Endodermal cell (in vitro differentiated cells): ENCODE data around the gene FKBP2. TPM values are rescaled to one million over a fixed set of nuclear protein-coding genes. Genes with fewer than 3 reads are reported as not detected.

ENCODE experiments used
- DNase-seq: peaks from one replicate; pipeline ENCODE4 v3.0.0-alpha.2; 2017
- H3K27ac ChIP-seq: 2 replicates; pipeline ENCODE4 v1.5.1; 2013; ENCODE audit warnings: mild to moderate bottlenecking, low read depth, low read length, moderate library complexity
- H3K27me3 ChIP-seq: 2 replicates; pipeline ENCODE4 v1.6.1; 2013; ENCODE audit warnings: mild to moderate bottlenecking, low read length, moderate library complexity; ENCODE audit not compliant: insufficient read depth, control insufficient read depth, poor library complexity, severe bottlenecking
- H3K36me3 ChIP-seq: 2 replicates; pipeline ENCODE4 v1.7.0; 2013; ENCODE audit warnings: mild to moderate bottlenecking, low read length, moderate library complexity; ENCODE audit not compliant: control insufficient read depth, insufficient read depth
- H3K4me1 ChIP-seq: one replicate; pipeline ENCODE4 v1.7.0; 2013; ENCODE audit warnings: low read length; ENCODE audit not compliant: control insufficient read depth, insufficient read depth
- H3K4me3 ChIP-seq: 2 replicates; pipeline ENCODE4 v1.5.1; 2013; ENCODE audit warnings: mild to moderate bottlenecking, low read length, moderate library complexity
- H3K9ac ChIP-seq: 2 replicates; pipeline ENCODE4 v1.6.1; 2013; ENCODE audit warnings: mild to moderate bottlenecking, low read length, moderate library complexity; ENCODE audit not compliant: poor library complexity, severe bottlenecking; ENCODE audit errors: extremely low read depth
- H3K9me3 ChIP-seq: 2 replicates; pipeline ENCODE4 v1.6.1; 2013; ENCODE audit warnings: mild to moderate bottlenecking, low read length, moderate library complexity; ENCODE audit not compliant: control insufficient read depth
- H3K27ac Mint-ChIP-seq: 2 replicates; pipeline ENCODE4 v1.8.0; 2020; ENCODE audit warnings: mixed read lengths
- H3K27me3 Mint-ChIP-seq: 2 replicates; pipeline ENCODE4 v1.8.0; 2021; ENCODE audit warnings: mild to moderate bottlenecking, mixed read lengths; ENCODE audit not compliant: insufficient read depth
- H3K36me3 Mint-ChIP-seq: 2 replicates; pipeline ENCODE4 v1.8.0; 2020; ENCODE audit warnings: low read depth, mixed read lengths
- H3K4me1 Mint-ChIP-seq: 2 replicates; pipeline ENCODE4 v1.8.0; 2020; ENCODE audit warnings: mixed read lengths
- H3K4me3 Mint-ChIP-seq: 2 replicates; pipeline ENCODE4 v1.8.0; 2020; ENCODE audit warnings: mild to moderate bottlenecking, moderate library complexity, mixed read lengths
- H3K9me3 Mint-ChIP-seq: 2 replicates; pipeline ENCODE4 v1.8.0; 2020; ENCODE audit warnings: mild to moderate bottlenecking, mixed read lengths
- CTCF ChIP-seq: fragments of 200-600 bp; sonication (generic); conservative IDR thresholded peaks from 2 replicates; pipeline ENCODE4 v1.5.0; 2021; ENCODE audit warnings: antibody characterized with exemption, mild to moderate bottlenecking
- WGBS, 2 experiments: methylation state at CpG; one replicate each; pipeline versions ENCODE4 v1.1.5 to v1.1.7; 2013; ENCODE audit warnings: missing lambda C conversion rate in 2 of 2, mixed read lengths in 1 of 2; ENCODE audit not compliant: insufficient coverage in 1 of 2, insufficient read length in 1 of 2; 5-methylcytosine and 5-hydroxymethylcytosine counted together
- total RNA-seq, 2 donors: library from RNA; stranded (reverse); fragmentation: NEBNext Ultra II Directional in 1 of 2; extraction: Animal tissue kit (Norgen Biotek cat#: 25700) in 1 of 2; gene quantifications; 2 replicates in 1 of 2; 3 replicates in 1 of 2; pipeline ENCODE4 v1.2.1, GENCODE V29; 2021

Gene FKBP2
- total RNA-seq, 2 donors from 2014 or later = 44.6 to 53.7 TPM

DNA sequence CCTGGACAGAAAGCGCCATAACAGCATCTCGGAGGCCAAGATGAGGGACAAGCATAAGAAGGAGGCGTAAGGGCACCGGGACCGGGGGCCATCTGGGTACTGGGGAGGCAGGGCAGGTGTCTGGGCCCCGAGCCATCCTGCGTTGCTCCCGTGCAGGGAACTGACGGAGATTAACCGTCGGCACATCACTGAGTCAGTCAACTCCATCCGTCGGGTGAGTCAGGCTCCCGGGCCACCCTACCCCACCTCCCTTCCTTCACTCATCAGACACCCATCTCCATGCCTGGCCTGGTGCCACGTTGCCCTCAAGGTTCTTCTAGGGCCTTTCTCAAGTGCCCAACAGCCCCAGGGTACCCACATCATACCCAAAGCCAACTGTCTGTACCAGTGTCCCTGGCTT lies 25.4 kb downstream of the FKBP2 start:
- H3K27ac Mint-ChIP-seq = no peak overlapping the region
- peaks cover 10% of the 10 kb centered on the region for H3K4me1 Mint-ChIP-seq
- H3K4me3 ChIP-seq = no peak overlapping the region
- 91 to 97% methylated on average over 14 to 15 of the region's 15 CpGs for WGBS, 2 experiments
- no peaks in the 10 kb centered on the region for H3K9me3 ChIP-seq
- peaks cover 36% of the 10 kb centered on the region for H3K36me3 Mint-ChIP-seq
- no peak overlapping the region for H3K9ac ChIP-seq
- TF ChIP-seq CTCF = no peak
- DNase-seq = no peak
- H3K27ac ChIP-seq = no peak overlapping the region
- H3K4me3 Mint-ChIP-seq = no peak overlapping the region
- H3K27me3 ChIP-seq = no peaks in the 10 kb centered on the region
- H3K36me3 ChIP-seq = peaks cover 32% of the 10 kb centered on the region
- no peaks in the 10 kb centered on the region for H3K27me3 Mint-ChIP-seq
- no peaks in the 10 kb centered on the region for H3K9me3 Mint-ChIP-seq
- no peaks in the 10 kb centered on the region for H3K4me1 ChIP-seq

DNA sequence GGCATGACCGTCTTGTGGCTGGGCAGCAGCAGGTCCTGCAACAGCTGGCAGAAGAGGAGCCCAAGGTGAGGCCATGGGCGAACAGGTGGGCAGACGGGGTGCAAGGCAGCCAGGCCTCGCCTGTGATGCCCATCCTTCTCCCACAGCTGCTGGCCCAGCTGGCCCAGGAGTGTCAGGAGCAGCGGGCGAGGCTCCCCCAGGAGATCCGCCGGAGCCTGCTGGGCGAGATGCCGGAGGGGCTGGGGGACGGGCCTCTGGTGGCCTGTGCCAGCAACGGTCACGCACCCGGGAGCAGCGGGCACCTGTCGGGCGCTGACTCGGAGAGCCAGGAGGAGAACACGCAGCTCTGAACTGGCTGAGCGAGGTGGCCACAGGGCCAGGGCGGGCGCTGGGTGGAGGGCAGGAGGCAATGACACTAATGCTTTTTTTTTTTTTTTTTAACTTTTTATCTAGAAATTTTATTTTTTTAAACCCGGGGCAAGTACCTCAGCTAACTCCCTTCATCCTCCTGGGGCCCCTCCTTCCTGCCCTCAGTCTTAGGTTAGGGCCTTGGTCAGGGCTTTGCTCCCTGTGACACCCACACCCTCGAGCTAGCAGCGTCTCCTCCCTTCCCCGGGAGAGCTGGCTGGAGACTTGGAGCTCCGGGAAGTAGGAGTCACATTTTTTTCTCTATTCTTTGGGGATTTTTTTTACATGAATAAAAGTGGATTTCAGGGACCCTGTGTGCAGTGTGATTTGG lies 26.5 kb downstream of the FKBP2 start:
- Mint-ChIP-seq H3K36me3 (peaks cover 30% of the 10 kb centered on the region), H3K4me1 (peaks cover 10% of the 10 kb centered on the region), H3K27me3 (no peaks in the 10 kb centered on the region), H3K4me3 (no peak overlapping the region), H3K27ac (peak overlapping the region; percentile 95), H3K9me3 (no peaks in the 10 kb centered on the region)
- no peak for TF ChIP-seq CTCF
- no peaks in the 10 kb centered on the region for H3K27me3 ChIP-seq
- H3K36me3 ChIP-seq = peaks cover 25% of the 10 kb centered on the region
- H3K27ac ChIP-seq = no peak overlapping the region
- H3K9ac ChIP-seq = no peak overlapping the region
- WGBS, 2 experiments = 87 to 88% methylated on average over 8 to 26 of the region's 27 CpGs
- no peak for DNase-seq
- no peaks in the 10 kb centered on the region for H3K4me1 ChIP-seq
- no peaks in the 10 kb centered on the region for H3K9me3 ChIP-seq
- no peak overlapping the region for H3K4me3 ChIP-seq

- Mint-ChIP-seq H3K27me3 (no peaks in the 10 kb centered on the region), H3K4me3 (peak overlapping the region; percentile 95), H3K4me1 (peaks cover 10% of the 10 kb centered on the region), H3K27ac (peak overlapping the region; percentile 95), H3K9me3 (no peaks in the 10 kb centered on the region), H3K36me3 (peaks cover 22% of the 10 kb centered on the region)
- Histone ChIP-seq H3K9me3 (no peaks in the 10 kb centered on the region), H3K27ac (peak overlapping the region; percentile 94), H3K36me3 (peaks cover 17% of the 10 kb centered on the region), H3K9ac (peak overlapping the region; percentile 91), H3K4me3 (peak overlapping the region; percentile 82), H3K4me1 (no peaks in the 10 kb centered on the region), H3K27me3 (no peaks in the 10 kb centered on the region)
- DNase-seq = peak; percentile 87
- WGBS, 2 experiments = 80 to 87% methylated on average over 15 to 23 of the region's 23 CpGs
- TF ChIP-seq CTCF = no peak
Measured at GRCh38 chr11:64268025-64268892, 27.4 kb downstream of the FKBP2 start.
